Measurements from ENCODE around the gene LMBRD1. TPM values are rescaled to one million over a fixed set of nuclear protein-coding genes. Genes with fewer than 3 reads are reported as not detected.

LMBRD1 gene
- total RNA-seq, 2 experiments from 2014 or later = 15.2 TPM

- peaks cover 27% of the 10 kb centered on the region for H3K27me3 Mint-ChIP-seq
- H3K4me1 Mint-ChIP-seq = peaks cover 12% of the 10 kb centered on the region
- H3K9me3 Mint-ChIP-seq = peaks cover 5% of the 10 kb centered on the region
- no peak overlapping the region for H3K4me3 Mint-ChIP-seq
- H3K27ac Mint-ChIP-seq = no peak overlapping the region
- no peak for DNase-seq
- H3K36me3 Mint-ChIP-seq = no peaks in the 10 kb centered on the region
These were observed 132.3 kb downstream of the LMBRD1 start for GRCh38 chr6:69664551-69664950.

GRCh38 chr6:69663215-69663614 is 133.6 kb downstream of the LMBRD1 start:
- Mint-ChIP-seq H3K27me3 (peaks cover 37% of the 10 kb centered on the region), H3K9me3 (peaks cover 16% of the 10 kb centered on the region), H3K27ac (no peak overlapping the region), H3K4me1 (peaks cover 12% of the 10 kb centered on the region), H3K4me3 (no peak overlapping the region), H3K36me3 (peaks cover 4% of the 10 kb centered on the region)
- DNase-seq = no peak

GRCh38 chr6:69650703-69651102 is 146.1 kb downstream of the LMBRD1 start:
- peaks cover 5% of the 10 kb centered on the region for H3K27me3 Mint-ChIP-seq
- no peak overlapping the region for H3K27ac Mint-ChIP-seq
- no peak for DNase-seq
- H3K4me3 Mint-ChIP-seq = no peak overlapping the region
- peaks cover 2% of the 10 kb centered on the region for H3K9me3 Mint-ChIP-seq
- H3K4me1 Mint-ChIP-seq = no peaks in the 10 kb centered on the region
- H3K36me3 Mint-ChIP-seq = no peaks in the 10 kb centered on the region

- H3K9me3 Mint-ChIP-seq = peaks cover 2% of the 10 kb centered on the region
- peaks cover 21% of the 10 kb centered on the region for H3K27me3 Mint-ChIP-seq
- H3K36me3 Mint-ChIP-seq = no peaks in the 10 kb centered on the region
- no peaks in the 10 kb centered on the region for H3K4me1 Mint-ChIP-seq
- no peak for DNase-seq
- no peak overlapping the region for H3K4me3 Mint-ChIP-seq
- no peak overlapping the region for H3K27ac Mint-ChIP-seq
These were observed 149.1 kb downstream of the LMBRD1 start for GRCh38 chr6:69647726-69648125.

GRCh38 chr6:69643688-69644087 is 153.1 kb downstream of the LMBRD1 start:
- Mint-ChIP-seq H3K4me3 (no peak overlapping the region), H3K4me1 (no peaks in the 10 kb centered on the region), H3K27ac (no peak overlapping the region), H3K36me3 (no peaks in the 10 kb centered on the region), H3K9me3 (no peaks in the 10 kb centered on the region), H3K27me3 (peaks cover 45% of the 10 kb centered on the region)
- no peak for DNase-seq

GRCh38 chr6:69632932-69633331 is 163.9 kb downstream of the LMBRD1 start:
- H3K27me3 Mint-ChIP-seq = peaks cover 22% of the 10 kb centered on the region
- no peaks in the 10 kb centered on the region for H3K9me3 Mint-ChIP-seq
- peaks cover 9% of the 10 kb centered on the region for H3K4me1 Mint-ChIP-seq
- H3K27ac Mint-ChIP-seq = no peak overlapping the region
- no peak overlapping the region for H3K4me3 Mint-ChIP-seq
- H3K36me3 Mint-ChIP-seq = no peaks in the 10 kb centered on the region
- DNase-seq = no peak

GRCh38 chr6:69631552-69632346 is 165.1 kb downstream of the LMBRD1 start:
- no peak for DNase-seq
- Mint-ChIP-seq H3K4me3 (no peak overlapping the region), H3K4me1 (peaks cover 9% of the 10 kb centered on the region), H3K9me3 (no peaks in the 10 kb centered on the region), H3K27ac (no peak overlapping the region), H3K27me3 (peaks cover 20% of the 10 kb centered on the region), H3K36me3 (no peaks in the 10 kb centered on the region)

- DNase-seq = no peak
- Mint-ChIP-seq H3K4me3 (no peak overlapping the region), H3K36me3 (no peaks in the 10 kb centered on the region), H3K4me1 (peaks cover 9% of the 10 kb centered on the region), H3K27me3 (peaks cover 18% of the 10 kb centered on the region), H3K9me3 (no peaks in the 10 kb centered on the region), H3K27ac (no peak overlapping the region)
These were observed 166.0 kb downstream of the LMBRD1 start for GRCh38 chr6:69630767-69631166.

GRCh38 chr6:69627625-69628024 is 169.2 kb downstream of the LMBRD1 start:
- Mint-ChIP-seq H3K4me3 (no peak overlapping the region), H3K27me3 (peaks cover 21% of the 10 kb centered on the region), H3K27ac (no peak overlapping the region), H3K9me3 (no peaks in the 10 kb centered on the region), H3K4me1 (peaks cover 9% of the 10 kb centered on the region), H3K36me3 (no peaks in the 10 kb centered on the region)
- no peak for DNase-seq

GRCh38 chr6:69624944-69625343 is 171.9 kb downstream of the LMBRD1 start:
- no peak overlapping the region for H3K4me3 Mint-ChIP-seq
- H3K27me3 Mint-ChIP-seq = peaks cover 19% of the 10 kb centered on the region
- H3K36me3 Mint-ChIP-seq = no peaks in the 10 kb centered on the region
- no peak overlapping the region for H3K27ac Mint-ChIP-seq
- no peaks in the 10 kb centered on the region for H3K9me3 Mint-ChIP-seq
- no peaks in the 10 kb centered on the region for H3K4me1 Mint-ChIP-seq
- DNase-seq = no peak

Other genes starting within 250 kb of the LMBRD1 start
- gene COL19A1, start 69.5 kb upstream of the LMBRD1 start, total RNA-seq = under 1 TPM; 0.36 to 0.47 TPM